HG03558 (cell line): ENCODE measurements around the gene LRP3.
"Not testable (repeated sequence)": the region's sequence is repeated elsewhere in the genome, so short reads cannot be mapped to it uniquely, and the experiment has no call there.

Source experiments
- ATAC-seq: cut with Tn5 transposase; IDR thresholded peaks from one replicate; pipeline ENCODE4 v1.9.1; 2021; ENCODE audit warnings: moderate number of reproducible peaks; ENCODE audit not compliant: unreplicated experiment; ENCODE audit errors: extremely low read depth

Gene LRP3, protein sequence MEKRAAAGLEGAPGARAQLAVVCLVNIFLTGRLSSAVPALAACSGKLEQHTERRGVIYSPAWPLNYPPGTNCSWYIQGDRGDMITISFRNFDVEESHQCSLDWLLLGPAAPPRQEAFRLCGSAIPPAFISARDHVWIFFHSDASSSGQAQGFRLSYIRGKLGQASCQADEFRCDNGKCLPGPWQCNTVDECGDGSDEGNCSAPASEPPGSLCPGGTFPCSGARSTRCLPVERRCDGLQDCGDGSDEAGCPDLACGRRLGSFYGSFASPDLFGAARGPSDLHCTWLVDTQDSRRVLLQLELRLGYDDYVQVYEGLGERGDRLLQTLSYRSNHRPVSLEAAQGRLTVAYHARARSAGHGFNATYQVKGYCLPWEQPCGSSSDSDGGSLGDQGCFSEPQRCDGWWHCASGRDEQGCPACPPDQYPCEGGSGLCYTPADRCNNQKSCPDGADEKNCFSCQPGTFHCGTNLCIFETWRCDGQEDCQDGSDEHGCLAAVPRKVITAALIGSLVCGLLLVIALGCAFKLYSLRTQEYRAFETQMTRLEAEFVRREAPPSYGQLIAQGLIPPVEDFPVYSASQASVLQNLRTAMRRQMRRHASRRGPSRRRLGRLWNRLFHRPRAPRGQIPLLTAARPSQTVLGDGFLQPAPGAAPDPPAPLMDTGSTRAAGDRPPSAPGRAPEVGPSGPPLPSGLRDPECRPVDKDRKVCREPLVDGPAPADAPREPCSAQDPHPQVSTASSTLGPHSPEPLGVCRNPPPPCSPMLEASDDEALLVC

DNA sequence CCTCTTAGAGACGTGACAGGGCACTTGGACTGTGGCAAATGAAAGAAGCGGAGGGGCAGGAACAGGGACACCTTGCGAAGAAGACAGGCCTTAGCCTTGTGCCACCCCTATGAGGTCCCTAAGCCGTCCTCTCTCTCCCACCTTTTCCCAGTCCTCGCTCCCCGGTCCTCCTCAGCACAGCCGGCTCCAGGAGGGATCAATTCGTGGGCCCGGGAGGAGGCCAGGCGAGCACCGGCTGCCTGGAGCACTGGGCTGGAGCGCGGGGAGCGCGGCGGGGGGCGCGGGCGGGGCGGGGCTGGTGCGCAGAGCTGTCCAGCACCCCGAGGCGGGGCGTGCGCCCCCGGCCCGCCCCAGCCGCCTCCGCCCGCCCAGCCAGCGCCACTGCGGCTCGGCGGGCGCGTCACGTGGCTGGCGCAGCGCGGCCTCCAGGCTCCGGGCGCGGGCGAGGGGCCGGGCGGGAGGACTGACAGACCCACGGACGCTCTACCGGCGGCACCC is at the start of gene LRP3:
TSS of gene LRP3 (plus strand) at position 466 of the 498 bp plus-strand sequence. CDS start 456 bp downstream, outside the sequence.
- ATAC-seq: no peak

DNA sequence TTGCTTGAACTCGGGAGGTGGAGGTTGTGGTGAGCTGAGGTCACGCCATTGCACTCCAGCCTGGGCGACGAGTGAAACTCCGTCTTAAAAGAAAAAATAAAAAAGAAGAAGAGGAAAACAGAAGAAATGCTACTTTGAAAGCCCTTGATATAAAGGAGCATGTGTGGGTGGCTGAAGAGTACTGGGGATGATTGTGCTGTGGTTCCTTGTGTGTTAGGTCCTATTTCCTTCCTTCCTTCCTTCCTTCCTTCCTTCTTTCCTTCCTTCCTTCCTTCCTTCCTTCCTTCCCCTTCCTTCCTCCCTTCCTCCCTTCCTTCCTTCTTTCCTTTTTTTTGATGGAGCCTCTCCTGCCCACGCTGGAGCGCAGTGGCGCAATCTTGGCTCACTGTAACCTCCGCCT is 47.9 kb upstream of the LRP3 start:
- no peak for ATAC-seq

DNA sequence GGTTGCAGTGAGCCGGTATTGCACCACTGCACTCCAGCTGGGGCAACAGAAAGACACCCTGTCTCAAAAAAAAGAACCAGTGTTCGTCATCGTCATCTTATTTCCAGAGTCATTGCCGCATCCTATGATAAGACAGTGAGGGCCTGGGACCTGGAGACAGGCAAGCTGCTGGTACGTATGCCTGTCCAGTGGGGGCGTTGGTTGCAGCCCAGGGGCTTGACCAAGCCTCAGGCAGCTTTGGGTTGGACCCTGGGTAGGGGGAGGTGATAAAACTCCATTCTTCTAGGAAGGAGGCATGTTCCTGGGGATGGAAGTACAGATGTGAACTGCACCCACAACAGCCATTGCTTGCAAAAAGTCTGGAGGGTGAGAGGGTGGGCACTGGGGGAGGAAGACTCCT is 46.6 kb upstream of the LRP3 start:
- ATAC-seq: no peak

DNA sequence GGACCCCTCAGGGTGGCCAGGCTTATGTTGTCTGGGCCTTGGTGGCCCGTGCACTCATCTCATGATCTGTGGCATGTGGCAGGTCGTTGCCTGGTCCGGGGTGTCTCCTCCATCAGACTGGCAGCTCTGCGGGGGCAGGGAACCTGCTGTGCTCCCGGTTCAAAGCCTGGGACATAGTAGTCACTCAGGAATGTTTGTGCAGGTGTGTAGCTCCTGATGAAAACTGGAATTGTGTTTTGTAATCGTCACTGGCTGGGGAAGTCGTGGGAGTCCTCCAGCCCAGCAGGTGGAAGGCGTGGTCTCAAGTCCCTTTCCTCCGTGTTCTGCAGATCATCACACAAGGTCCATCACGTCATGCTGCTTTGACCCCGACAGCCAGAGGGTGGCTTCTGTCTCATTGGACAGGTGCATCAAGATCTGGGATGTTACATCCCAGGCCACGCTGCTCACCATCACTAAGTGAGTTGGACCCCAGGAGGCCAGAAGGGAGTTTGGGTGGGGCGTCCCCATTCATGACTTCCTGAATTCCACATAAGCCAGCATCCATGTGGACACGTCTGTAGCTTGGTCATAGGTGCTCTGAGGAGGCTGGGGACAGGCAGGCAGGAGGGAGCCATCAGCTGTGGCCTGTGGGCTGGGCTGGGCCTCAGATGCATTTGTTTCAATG is 43.1 kb upstream of the LRP3 start:
- ATAC-seq: no peak

DNA sequence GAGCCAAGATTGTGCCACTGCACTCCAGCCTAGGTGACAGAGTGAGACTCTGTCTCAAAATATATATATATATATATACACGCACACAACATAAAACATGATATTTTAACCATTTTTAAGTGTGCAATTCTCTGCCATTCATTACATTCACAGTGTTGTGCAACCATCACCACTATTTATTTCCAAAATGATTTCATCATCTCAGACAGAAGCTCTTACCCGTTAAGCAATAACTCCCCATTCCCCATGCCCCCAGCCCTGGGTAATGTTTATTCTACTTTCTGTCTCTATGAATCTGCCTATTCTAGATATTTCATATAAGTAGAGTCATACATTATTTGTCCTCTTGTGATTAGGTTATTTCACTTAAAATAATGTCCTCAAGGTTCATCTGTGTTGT is 42.0 kb upstream of the LRP3 start:
- no peak for ATAC-seq

DNA sequence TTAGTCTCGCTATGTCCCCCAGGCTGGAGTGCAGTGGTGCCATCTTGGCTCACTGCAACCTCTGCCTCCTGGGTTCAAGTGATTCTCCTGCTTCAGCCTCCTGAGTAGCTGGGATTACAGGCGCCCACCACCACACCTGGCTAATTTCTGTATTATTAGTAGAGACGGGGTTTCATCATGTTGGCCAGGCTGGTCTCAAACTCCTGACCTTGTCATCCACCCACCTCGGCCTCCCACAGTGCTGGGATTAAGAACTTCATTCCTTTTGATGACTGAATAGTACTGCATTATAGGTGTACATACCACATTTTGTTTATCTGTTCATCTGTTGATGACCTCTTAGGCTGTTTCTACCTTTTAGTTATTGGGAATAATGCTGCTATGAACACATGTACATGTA is 41.5 kb upstream of the LRP3 start:
- ATAC-seq: not testable (repeated sequence)

DNA sequence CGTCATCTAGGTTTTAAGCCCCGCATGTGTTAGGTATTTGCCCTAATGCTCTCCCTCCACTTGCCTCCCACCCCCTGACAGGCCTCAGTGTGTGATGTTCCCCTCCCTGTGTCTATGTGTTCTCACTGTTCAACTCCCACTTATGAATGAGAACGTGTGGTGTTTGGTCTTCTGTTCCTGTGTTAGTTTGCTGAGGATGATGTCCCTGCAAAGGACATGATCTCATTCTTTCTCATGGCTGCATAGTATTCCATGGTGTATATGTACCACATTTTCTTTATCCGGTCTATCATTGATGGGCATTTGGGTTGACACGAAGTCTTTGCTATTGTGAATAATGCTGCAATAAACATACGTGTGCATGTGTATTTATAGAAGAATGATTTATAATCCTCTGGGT is 39.8 kb upstream of the LRP3 start:
- ATAC-seq: not testable (repeated sequence)

DNA sequence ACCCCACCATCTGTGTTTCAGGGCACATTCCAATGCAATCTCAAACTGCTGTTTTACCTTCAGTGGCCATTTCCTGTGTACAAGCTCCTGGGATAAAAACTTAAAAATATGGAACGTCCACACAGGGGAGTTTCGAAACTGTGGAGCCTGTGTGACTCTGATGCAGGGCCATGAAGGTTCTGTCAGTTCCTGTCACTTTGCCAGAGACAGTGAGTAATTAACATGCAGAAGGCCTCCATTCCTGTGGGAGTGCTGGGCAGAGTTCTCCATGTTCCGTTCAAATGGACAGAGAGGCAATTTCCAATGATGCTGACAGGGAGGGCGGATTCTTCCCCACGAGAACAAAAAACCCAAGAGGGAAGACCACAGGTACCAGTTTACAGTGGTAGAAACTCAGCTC is 37.8 kb upstream of the LRP3 start:
- ATAC-seq: no peak

DNA sequence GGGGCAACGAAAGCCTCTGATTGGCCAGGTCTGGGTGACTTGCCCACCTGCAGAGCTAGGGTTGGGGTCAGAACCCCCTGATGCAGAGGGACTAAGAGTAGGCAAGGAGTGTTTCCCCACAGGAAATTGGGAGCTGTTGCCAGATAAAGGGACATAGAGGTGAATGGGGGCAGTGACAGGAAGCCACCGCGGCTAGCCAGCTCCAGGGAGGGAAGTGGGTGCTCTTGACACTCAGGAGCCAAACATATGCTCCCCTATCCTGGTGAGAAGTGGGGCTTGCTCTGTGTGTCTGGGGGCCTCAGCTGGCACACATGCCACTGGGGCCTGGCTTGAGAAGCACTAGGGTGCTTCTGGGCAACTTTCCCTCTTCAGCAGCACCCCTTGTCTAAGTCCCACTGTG is 36.2 kb upstream of the LRP3 start:
- no peak for ATAC-seq

DNA sequence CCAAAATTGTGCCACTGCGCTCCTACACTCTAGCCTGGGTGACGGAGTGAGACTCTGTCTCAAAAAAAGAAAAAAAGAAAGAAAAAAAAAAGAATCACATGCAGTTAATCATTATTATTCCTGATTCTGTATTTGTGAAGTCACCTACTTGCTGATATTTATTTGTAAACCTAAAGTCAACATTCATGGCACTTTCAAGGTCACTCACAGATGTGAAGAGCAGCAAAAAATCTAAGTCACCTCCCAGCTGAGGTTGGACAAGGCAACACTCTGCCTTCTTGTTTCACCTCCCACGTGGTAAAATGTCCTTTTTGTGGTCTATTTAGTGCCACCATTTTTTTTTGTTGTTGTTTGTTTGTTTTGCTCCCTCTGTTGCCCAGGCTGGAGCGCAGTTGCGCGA is 35.8 kb upstream of the LRP3 start:
- no peak for ATAC-seq

DNA sequence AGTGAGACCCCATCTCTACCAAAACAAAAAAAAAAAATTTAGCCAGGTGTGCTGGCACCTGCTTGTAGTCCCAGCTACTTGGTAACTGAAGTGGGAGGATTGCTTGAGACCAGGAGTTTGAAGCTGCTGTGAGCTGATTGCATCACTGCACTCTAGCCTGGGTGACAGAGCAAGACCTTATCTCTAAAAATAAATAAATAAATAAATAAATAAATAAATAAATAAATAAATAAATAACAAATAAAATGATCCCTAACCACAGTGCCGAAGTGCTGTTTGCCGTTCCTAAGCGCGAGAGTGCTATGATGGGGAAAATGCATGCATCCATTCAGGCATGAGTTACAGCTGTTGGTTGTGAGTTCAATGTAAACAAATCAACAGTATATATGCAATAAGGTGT is 35.0 kb upstream of the LRP3 start:
- no peak for ATAC-seq

DNA sequence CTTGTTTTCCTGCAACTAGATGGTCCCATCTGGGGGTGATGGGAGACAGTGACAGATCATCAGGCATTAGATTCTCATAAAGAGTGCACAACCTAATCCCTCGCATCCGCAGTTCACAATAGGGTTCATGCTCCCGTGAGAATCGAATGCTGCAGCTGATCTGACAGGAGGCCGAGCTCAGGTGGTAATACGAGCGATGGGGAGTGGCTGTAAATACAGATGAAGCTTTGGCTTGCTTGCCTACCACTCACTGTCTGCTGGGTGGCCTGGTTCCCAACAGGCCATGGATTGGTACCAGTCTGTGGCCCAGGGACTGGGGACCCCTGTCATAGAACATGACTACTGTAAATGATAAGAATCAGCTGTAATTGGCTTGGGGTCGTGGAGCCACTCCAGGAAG is 34.2 kb upstream of the LRP3 start:
- no peak for ATAC-seq

DNA sequence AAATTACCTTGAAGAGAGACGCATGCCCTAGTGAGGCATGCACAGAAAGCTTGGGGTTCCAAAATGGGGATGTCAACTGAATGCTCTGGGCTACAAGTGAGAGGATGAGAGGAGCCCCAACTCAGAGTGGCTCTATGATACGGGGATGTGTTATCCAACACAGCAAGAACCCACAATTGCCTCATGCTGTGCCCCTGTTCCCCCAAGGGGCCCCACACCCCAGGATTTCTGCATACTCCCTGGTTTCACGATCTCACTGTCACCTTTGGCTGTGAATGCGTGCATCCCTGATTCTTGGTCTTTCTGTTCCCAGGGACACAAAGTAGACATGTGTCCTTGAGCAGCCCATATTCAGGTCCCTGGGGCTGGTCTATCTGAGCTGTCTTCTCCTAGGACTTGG is 32.9 kb upstream of the LRP3 start:
- no peak for ATAC-seq

DNA sequence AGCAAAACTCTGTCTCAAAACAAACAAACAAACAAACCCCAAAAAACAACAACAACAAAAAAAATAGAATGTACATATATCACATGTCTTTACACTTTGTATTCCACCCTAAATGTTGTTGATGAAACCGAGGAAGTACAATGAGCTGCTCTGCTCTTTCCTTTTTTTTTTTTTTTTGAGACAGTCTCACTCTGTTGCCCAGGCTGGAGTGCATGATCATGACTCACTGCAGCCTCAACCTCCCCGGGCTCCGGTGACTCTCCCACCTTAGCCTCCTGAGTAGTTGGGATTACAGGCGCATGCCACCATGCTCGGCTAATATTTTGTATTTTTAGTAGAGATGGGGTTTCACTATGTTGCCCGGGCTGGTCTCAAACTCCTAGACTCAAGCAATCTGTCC is 30.6 kb upstream of the LRP3 start:
- no peak for ATAC-seq

DNA sequence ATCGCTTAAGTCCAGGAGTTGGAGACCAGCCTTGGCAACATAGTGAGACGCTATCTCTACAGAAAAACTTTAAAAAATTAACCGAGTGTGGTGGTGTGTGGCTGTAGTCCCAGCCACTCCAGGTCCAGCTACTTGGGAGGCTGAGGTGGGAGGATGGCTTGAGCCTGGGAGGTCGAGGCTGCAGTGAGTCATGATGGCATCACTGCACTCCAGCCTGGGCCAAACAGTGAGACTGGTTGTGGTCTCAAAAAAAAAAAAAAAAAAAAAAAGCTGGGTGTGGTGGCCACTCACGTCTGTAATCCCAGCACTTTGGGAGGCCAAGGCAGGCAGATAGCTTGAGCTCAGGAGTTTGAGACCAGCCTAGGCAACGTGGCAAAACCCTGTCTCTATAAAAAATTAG is 28.1 kb upstream of the LRP3 start:
- not testable (repeated sequence) for ATAC-seq

DNA sequence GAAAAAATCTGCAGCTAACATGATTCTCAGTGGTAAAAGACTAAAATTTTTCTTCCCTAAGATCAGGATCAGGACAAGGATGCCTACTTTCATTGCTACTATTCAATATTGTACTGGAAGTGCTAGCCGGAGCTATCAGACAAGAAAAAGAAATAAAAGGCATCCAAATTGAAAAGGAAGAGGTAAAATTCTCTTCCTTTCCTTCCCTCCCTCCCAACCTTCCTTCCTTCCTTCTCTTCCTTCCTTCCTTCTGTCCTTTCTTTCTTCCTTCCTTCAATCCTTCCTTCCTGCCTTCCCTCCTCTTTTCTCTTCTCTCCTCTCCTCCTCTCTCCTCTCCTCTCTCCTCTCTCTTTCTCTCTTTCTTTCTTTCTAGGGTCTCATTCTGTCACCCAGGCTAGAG is 26.7 kb upstream of the LRP3 start:
- no peak for ATAC-seq

DNA sequence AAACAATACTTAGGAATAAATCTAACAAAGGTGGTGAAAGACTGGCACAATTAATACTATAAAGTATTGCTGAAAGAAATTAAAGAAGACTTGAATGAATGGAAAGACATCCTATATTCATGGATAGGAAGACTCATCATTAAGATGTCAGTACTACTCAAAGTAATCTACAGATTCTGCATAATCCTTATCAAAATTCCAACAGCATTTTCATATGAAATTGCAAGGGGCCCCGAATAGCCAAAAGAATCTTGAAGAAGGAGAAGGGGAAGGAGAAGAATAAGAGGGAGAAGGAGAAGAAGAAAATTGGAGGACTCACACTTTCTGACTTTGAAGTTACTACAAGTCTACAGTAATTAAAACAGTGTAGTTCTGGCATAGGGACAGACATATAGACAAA is 25.6 kb upstream of the LRP3 start:
- no peak for ATAC-seq

DNA sequence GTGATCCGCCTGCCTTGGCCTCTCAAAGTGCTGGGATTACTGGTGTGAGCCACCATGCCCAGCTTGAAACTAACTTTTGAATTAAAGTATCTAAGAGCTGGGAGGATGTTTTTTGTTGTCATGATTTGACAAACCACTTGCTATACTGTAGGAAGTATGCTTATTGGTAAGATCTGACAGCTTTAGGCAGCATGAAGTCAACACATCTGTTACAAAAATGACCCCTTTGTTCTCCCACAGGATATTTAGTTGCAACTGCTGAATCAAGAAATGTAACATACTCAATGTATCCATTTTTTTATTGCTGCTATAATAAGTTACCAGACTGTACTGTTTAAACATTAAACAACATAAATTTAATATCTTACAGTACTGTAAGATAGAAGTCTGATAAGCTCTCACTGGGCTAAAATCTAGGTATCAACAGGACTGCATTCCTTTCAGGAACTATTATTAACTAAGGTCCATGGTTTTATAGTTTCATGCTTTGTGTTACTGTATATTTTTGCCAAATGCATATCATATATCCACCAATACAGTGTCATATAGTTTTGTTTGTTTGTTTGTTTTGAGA is 22.8 kb upstream of the LRP3 start:
- ATAC-seq: no peak

DNA sequence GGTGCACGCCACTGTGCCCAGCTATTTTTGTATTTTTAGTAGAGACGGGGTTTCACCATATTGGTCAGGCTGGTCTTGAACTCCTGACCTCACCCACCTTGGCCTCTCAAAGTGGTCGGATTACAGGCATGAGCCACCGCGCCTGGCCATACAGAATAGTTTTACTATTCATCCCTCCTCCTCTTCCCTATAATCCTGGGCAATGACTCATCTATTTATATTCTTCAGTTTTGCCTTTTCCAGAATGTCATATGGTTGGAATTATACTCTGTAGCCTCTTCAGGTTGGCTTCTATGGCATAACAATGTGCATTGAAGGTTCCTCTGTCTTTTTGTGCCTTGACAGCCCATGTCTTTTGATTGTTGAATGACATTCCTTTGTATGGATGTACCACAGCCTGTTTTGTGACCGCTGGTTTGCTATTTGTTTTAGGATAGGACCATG is 22.2 kb upstream of the LRP3 start:
- ATAC-seq: no peak

DNA sequence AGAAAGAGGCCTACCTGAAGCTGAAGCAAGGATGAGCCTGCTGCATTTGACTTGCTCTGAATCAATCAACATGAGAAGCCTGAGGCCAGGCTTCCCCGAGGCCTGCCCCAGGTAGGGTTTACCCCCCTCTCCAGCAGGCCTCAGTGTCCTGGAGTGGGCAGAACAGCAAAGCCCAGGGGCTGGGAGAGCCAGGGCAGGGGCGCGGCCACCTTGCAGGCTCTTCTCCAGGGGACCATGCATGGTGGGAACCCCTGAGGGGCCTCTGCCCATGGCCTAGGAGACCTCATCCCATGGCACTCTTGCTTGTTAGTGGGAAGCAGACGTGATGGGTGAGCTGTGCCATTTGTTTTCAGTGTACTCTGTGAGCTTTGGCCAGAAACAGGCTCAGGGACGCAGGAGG is 19.9 kb upstream of the LRP3 start:
- no peak for ATAC-seq
